ENCODE results near the gene SUPT3H.

DNA sequence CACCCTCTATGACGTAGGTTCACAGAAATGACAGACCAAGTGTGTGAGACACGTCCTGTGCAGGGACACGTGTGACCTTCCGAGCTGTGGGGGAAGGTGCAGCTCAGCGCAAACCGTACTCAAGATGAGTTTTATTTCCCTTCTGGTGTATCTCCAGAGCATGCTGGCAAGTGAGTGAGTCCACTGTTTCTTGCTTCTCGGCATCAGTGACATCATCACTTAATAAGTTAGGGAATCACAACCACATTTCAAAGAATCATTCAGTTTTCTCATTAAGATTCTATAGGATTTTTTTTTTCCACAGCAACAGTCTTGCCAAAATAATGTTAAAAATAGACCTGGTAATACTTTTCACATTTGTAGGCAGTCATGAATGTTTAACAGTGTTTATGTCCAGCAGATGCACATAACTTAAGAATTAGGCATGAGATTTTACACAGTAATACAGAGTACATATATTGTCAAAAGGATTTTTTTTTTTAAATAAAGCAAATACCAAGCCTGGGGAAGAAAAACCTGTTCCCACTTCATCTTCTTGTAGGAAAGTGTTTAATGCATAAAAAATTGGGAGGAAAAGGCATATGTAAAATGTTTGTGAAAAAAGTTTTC is 572.4 kb downstream of the SUPT3H start:
- TF ChIP-seq POLR2AphosphoS5 (IDR thresholded peaks at IDR 0.05; ENCODE audit: borderline replicate concordance, low read depth, low read length), result no peak
- TF ChIP-seq FOXP2 (optimal IDR thresholded peaks at IDR 0.05; ENCODE audit: control extremely low read depth, extremely low read length, insufficient read depth), result no peak

Measured in SK-N-MC (cell line).